ENCODE data around the gene SPATA21.
"Not testable (repeated sequence)": the region's sequence is repeated elsewhere in the genome, so short reads cannot be mapped to it uniquely, and the experiment has no call there.

The SPATA21 gene

GRCh38 chr1:16376971-16377370 is 60.3 kb downstream of the SPATA21 start:
- DNase-seq: no peak

- no peak for DNase-seq
Observed at GRCh38 chr1:16375521-16376340, 61.5 kb downstream of the SPATA21 start.

- DNase-seq: no peak
Observed at GRCh38 chr1:16374266-16374665, 63.0 kb downstream of the SPATA21 start.

GRCh38 chr1:16372535-16373285 is 64.5 kb downstream of the SPATA21 start:
- no peak for DNase-seq

- no peak for DNase-seq
Observed at GRCh38 chr1:16371725-16372124, 65.5 kb downstream of the SPATA21 start.

GRCh38 chr1:16369821-16370220 is 67.4 kb downstream of the SPATA21 start:
- no peak for DNase-seq

GRCh38 chr1:16367968-16368890 is 69.0 kb downstream of the SPATA21 start:
- no peak for DNase-seq

- peak; percentile 83 for DNase-seq
Observed at GRCh38 chr1:16367258-16367967, 69.8 kb downstream of the SPATA21 start.

- DNase-seq: peak; percentile 99
Observed at GRCh38 chr1:16366722-16367257, 70.4 kb downstream of the SPATA21 start, which contains the start of gene SZRD1. Gene SZRD1 (plus strand): TSS chr1:16367242. CDS start chr1:16367258, 16 bp downstream.

GRCh38 chr1:16365146-16365498 is 72.1 kb downstream of the SPATA21 start:
- not testable (repeated sequence) for DNase-seq

- DNase-seq: no peak
Observed at GRCh38 chr1:16356867-16357266, 80.4 kb downstream of the SPATA21 start.

GRCh38 chr1:16354619-16355018 is 82.6 kb downstream of the SPATA21 start:
- no peak for DNase-seq

- no peak for DNase-seq
Observed at GRCh38 chr1:16352842-16353535, 84.2 kb downstream of the SPATA21 start.

- DNase-seq: peak; percentile 89
Observed at GRCh38 chr1:16351994-16352841, 85.0 kb downstream of the SPATA21 start, which contains the start of gene FBXO42. Gene FBXO42 (minus strand): TSS chr1:16352480. CDS start chr1:16315418, 37,062 bp downstream.

- DNase-seq: no peak
Observed at GRCh38 chr1:16351456-16351993, 85.7 kb downstream of the SPATA21 start.

- DNase-seq: no peak
Observed at GRCh38 chr1:16349847-16350406, 87.3 kb downstream of the SPATA21 start.

Data from NCI-H2171 treated with DMSO at 0.1 percent for 48 hours (cell line).